Activated effector memory CD4-positive, alpha-beta T cell treated with anti-CD3 and anti-CD28 coated beads, Interleukin-2, amount 50 U/mL, for 16 hours (primary cell): ENCODE results near the gene TTC9.

Experiments
- DNase-seq: peaks from one replicate; pipeline ENCODE4 v3.0.0-alpha.2; 2020

Gene TTC9

GRCh38 chr14:70646705-70647104 lies 5.0 kb downstream of the TTC9 start:
- no peak for DNase-seq

- no peak for DNase-seq
These were observed 6.6 kb downstream of the TTC9 start for GRCh38 chr14:70648346-70648745.

GRCh38 chr14:70649803-70650202 lies 8.1 kb downstream of the TTC9 start:
- no peak for DNase-seq

- no peak for DNase-seq
These were observed 9.8 kb downstream of the TTC9 start for GRCh38 chr14:70651522-70651921.

GRCh38 chr14:70652871-70653270 lies 11.2 kb downstream of the TTC9 start:
- DNase-seq: no peak

GRCh38 chr14:70653662-70654061 lies 11.9 kb downstream of the TTC9 start:
- DNase-seq: no peak

GRCh38 chr14:70654632-70655031 lies 12.9 kb downstream of the TTC9 start:
- DNase-seq: no peak

- peak; percentile 88 for DNase-seq
These were observed 13.6 kb downstream of the TTC9 start for GRCh38 chr14:70655110-70655826.

GRCh38 chr14:70658899-70659298 lies 17.2 kb downstream of the TTC9 start:
- no peak for DNase-seq

- peak; percentile 79 for DNase-seq
These were observed 19.5 kb downstream of the TTC9 start for GRCh38 chr14:70660967-70661893.

GRCh38 chr14:70662080-70662479 lies 20.4 kb downstream of the TTC9 start:
- DNase-seq: no peak

GRCh38 chr14:70662816-70663215 lies 21.1 kb downstream of the TTC9 start:
- no peak for DNase-seq

- no peak for DNase-seq
These were observed 22.0 kb downstream of the TTC9 start for GRCh38 chr14:70663707-70664179.

GRCh38 chr14:70664698-70665447 lies 23.2 kb downstream of the TTC9 start:
- DNase-seq: no peak

GRCh38 chr14:70665448-70666360 lies 24.0 kb downstream of the TTC9 start:
- DNase-seq: no peak

- DNase-seq: no peak
These were observed 24.6 kb downstream of the TTC9 start for GRCh38 chr14:70666361-70666686.

GRCh38 chr14:70670992-70671651 lies 29.4 kb downstream of the TTC9 start:
- DNase-seq: no peak

GRCh38 chr14:70671652-70672644 lies 30.2 kb downstream of the TTC9 start:
- no peak for DNase-seq

- no peak for DNase-seq
These were observed 35.6 kb downstream of the TTC9 start for GRCh38 chr14:70677341-70677740.

GRCh38 chr14:70680748-70681147 lies 39.0 kb downstream of the TTC9 start:
- no peak for DNase-seq
